Kidney (tissue), 14 donors: ENCODE data around the gene RFT1. TPM values are rescaled to one million over a fixed set of nuclear protein-coding genes. Genes with fewer than 3 reads are reported as not detected.

Source experiments
- DNase-seq, 5 donors: peaks; one replicate each; pipeline ENCODE4 v3.0.0-alpha.2; 2013 to 2020
- FAIRE-seq: peaks from 2 replicates; lab custom pipeline; 2012; peaks lifted over from hg19 to GRCh38; lab: Jason Lieb, UNC
- H3K27ac ChIP-seq, 2 donors: one replicate each; pipeline ENCODE4 v1.7.0; 2013; ENCODE audit warnings: low read depth in 2 of 2, low read length in 2 of 2, inconsistent platforms in 1 of 2
- H3K27me3 ChIP-seq: one replicate; pipeline ENCODE4 v1.7.1; 2013; ENCODE audit warnings: low read length, inconsistent platforms; ENCODE audit not compliant: control insufficient read depth, insufficient read depth
- H3K36me3 ChIP-seq, 3 donors: one replicate each; pipeline versions ENCODE4 v1.7.0 to v1.7.1; 2013; ENCODE audit warnings: low read length in 3 of 3, control low read depth in 1 of 3, inconsistent platforms in 1 of 3; ENCODE audit not compliant: insufficient read depth in 3 of 3, control insufficient read depth in 2 of 3
- H3K4me1 ChIP-seq, 3 donors: one replicate each; pipeline versions ENCODE4 v1.7.0 to v1.7.1; 2013; ENCODE audit warnings: low read length in 3 of 3, inconsistent platforms in 1 of 3, low read depth in 1 of 3; ENCODE audit not compliant: control insufficient read depth in 2 of 3, insufficient read depth in 2 of 3
- H3K4me3 ChIP-seq, 3 donors: one replicate each; pipeline versions ENCODE4 v1.7.0 to v1.8.1; 2013; ENCODE audit warnings: low read length in 3 of 3, control low read depth in 1 of 3, inconsistent platforms in 1 of 3
- H3K9ac ChIP-seq, 3 donors: one replicate each; pipeline versions ENCODE4 v1.7.0 to v1.7.1; 2013; ENCODE audit warnings: low read length in 3 of 3, control low read depth in 1 of 3, inconsistent platforms in 1 of 3
- H3K9me3 ChIP-seq, 3 donors: one replicate each; pipeline versions ENCODE4 v1.7.0 to v1.7.1; 2013; ENCODE audit warnings: low read length in 3 of 3, control low read depth in 1 of 3, inconsistent platforms in 1 of 3; ENCODE audit not compliant: control insufficient read depth in 2 of 3, insufficient read depth in 1 of 3
- intact Hi-C: fragments of 100-400 bp; cut with DNase I; formaldehyde crosslinking; loops from one replicate; pipeline ENCODE4 v1.11.1; 2022
- polyA plus RNA-seq: library from polyadenylated mRNA; stranded (reverse); fragments of 350-450 nt; fragmentation: Illumina TruSeq; extraction: RNeasy Lipid Tissue Mini Kit (QIAGEN cat#74804); gene quantifications from one replicate; pipeline ENCODE4 v1.2.3, GENCODE V29; 2014; ENCODE audit warnings: low read depth, low replicate concordance; ENCODE audit not compliant: insufficient read depth
- total RNA-seq: library from RNA; stranded (reverse); fragmentation: NEBNext Ultra II Directional; extraction: Animal tissue kit (Norgen Biotek cat#: 25700); gene quantifications from one replicate; pipeline ENCODE4 v1.2.1, GENCODE V29; 2021
- TF ChIP-seq, protein P1 (sequence below): IDR thresholded peaks from 3 replicates; pipeline ENCODE4 v1.5.1; 2012; ENCODE audit warnings: mild to moderate bottlenecking, moderate library complexity, borderline replicate concordance; ENCODE audit not compliant: insufficient read depth; ENCODE audit errors: extremely low read depth
- donor health status: control.
- donor health status: control.
- donor health status: control.
- donor health status: control.
- donor health status: control.
- donor health status: DM: yes; HTN: yes; CAD: no.
- donor health status: Normal renal cell carcinoma (clear cell type).

The RFT1 gene
- total and polyA plus RNA-seq, 2 donors from 2014 or later: 14.7 to 22.8 TPM

DNA sequence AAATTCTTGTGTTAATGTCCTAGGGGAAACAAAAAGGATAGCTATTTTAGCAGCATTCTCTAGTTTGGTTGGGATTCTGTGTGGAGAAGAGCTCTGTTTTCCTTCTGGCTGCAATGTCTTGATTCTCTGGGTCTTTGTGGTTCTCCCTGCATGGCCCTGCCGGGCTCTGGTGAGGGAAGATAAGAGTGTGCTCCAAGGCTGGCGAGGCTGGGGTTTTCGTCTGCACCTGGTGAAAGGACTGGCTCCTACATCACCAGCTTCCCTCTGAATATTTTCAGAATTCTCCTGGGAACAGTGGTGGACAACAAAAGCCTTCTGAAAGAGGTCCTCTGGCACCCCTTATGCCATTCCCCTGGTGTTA lies 46.3 kb downstream of the RFT1 start:
- Histone ChIP-seq H3K4me3 (no peak overlapping the region), H3K4me1 (no peaks in the 10 kb centered on the region), H3K36me3 (peaks cover 0 to 3% (median 0%) of the 10 kb centered on the region in 3 donors), H3K27ac (no peak overlapping the region), H3K9ac (no peak overlapping the region), H3K27me3 (no peaks in the 10 kb centered on the region), H3K9me3 (no peaks in the 10 kb centered on the region)
- FAIRE-seq (no peak), DNase-seq (peak in 1 of 5 donors; percentile 6)
- intact Hi-C loops: no loop called here
- TF ChIP-seq, protein P1, sequence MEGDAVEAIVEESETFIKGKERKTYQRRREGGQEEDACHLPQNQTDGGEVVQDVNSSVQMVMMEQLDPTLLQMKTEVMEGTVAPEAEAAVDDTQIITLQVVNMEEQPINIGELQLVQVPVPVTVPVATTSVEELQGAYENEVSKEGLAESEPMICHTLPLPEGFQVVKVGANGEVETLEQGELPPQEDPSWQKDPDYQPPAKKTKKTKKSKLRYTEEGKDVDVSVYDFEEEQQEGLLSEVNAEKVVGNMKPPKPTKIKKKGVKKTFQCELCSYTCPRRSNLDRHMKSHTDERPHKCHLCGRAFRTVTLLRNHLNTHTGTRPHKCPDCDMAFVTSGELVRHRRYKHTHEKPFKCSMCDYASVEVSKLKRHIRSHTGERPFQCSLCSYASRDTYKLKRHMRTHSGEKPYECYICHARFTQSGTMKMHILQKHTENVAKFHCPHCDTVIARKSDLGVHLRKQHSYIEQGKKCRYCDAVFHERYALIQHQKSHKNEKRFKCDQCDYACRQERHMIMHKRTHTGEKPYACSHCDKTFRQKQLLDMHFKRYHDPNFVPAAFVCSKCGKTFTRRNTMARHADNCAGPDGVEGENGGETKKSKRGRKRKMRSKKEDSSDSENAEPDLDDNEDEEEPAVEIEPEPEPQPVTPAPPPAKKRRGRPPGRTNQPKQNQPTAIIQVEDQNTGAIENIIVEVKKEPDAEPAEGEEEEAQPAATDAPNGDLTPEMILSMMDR: no peak

DNA sequence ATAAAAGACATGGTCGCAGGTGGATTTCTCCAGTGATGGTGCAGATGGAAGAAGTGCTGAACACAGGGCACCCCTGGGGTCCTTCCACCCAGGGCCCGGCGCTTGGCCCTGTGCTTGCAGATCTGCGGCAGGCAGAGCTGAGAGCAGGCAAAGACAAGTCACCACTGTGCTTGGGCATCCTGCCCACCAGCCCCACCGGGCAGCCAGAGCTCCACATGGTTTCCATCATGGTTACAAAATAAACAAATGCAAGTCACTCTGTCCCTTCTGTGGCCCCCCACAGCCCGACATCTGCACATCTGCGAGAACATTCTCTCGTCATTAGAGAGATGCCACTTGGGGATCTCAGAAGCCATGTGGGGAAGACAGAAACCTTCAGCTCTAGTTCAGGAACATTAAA lies 46.7 kb downstream of the RFT1 start:
- Histone ChIP-seq H3K9me3 (no peaks in the 10 kb centered on the region), H3K9ac (no peak overlapping the region), H3K4me3 (no peak overlapping the region), H3K36me3 (peaks cover 0 to 3% (median 0%) of the 10 kb centered on the region in 3 donors), H3K27me3 (no peaks in the 10 kb centered on the region), H3K27ac (no peak overlapping the region), H3K4me1 (no peaks in the 10 kb centered on the region)
- DNase-seq: peak in 3 of 5 donors; percentile 17 to 35 (median 21)
- FAIRE-seq: no peak
- TF ChIP-seq, protein P1: no peak
- intact Hi-C loops: no loop called here

DNA sequence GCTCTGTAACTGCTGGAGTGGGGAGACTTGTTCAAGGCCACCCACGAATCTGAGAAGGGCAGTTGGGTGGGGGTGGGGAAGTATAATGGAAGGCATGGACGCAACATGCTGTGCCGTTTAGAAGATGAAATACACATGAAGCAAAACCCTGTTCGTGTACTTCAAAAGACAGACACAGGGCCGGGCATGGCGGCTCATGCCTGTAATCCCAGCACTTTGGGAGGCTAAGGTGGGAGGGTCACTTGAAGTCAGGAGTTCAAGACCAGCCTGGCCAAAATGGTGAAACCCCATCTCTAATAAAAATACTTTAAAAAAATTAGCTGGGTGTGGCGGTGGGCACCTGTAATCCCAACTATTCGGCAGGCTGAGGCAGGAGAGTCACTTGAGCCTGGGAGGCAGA lies 47.5 kb downstream of the RFT1 start:
- H3K9ac ChIP-seq: no peak overlapping the region
- no peaks in the 10 kb centered on the region for H3K4me1 ChIP-seq
- H3K27ac ChIP-seq: no peak overlapping the region
- intact Hi-C loops: no loop called here
- no peaks in the 10 kb centered on the region for H3K36me3 ChIP-seq
- H3K9me3 ChIP-seq: no peaks in the 10 kb centered on the region
- H3K27me3 ChIP-seq: no peaks in the 10 kb centered on the region
- FAIRE-seq (no peak), DNase-seq (no peak)
- TF ChIP-seq, protein P1: no peak
- no peak overlapping the region for H3K4me3 ChIP-seq

GRCh38 chr3:53081318-53081717 lies 48.9 kb downstream of the RFT1 start:
- no peak for DNase-seq
- H3K4me1 ChIP-seq: no peaks in the 10 kb centered on the region
- TF ChIP-seq, protein P1: no peak
- no peak for FAIRE-seq
- H3K27me3 ChIP-seq: no peaks in the 10 kb centered on the region
- H3K9me3 ChIP-seq: no peaks in the 10 kb centered on the region
- intact Hi-C loops: no loop called here
- no peak overlapping the region for H3K27ac ChIP-seq
- H3K36me3 ChIP-seq: no peaks in the 10 kb centered on the region
- H3K4me3 ChIP-seq: no peak overlapping the region
- H3K9ac ChIP-seq: no peak overlapping the region
